ENCODE measurements around the gene DNAJC3.

DNA sequence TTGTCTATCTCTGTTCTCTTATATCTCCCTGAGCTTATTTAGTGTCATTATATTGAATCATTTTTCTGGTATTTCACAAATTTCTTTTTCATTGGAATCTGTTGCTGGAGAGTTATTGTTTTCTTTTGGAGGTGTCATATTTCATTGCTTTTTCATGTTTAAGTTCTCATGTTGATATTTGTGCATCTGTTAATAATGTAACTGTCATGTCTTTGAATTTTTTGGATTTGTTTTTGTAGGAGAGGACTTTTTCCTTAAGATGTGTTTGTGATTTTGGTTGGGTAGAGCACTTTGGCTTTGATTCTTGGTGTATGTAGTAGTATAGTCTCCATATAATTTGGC lies 64.0 kb downstream of the DNAJC3 start:
- TF ChIP-seq, protein P1, sequence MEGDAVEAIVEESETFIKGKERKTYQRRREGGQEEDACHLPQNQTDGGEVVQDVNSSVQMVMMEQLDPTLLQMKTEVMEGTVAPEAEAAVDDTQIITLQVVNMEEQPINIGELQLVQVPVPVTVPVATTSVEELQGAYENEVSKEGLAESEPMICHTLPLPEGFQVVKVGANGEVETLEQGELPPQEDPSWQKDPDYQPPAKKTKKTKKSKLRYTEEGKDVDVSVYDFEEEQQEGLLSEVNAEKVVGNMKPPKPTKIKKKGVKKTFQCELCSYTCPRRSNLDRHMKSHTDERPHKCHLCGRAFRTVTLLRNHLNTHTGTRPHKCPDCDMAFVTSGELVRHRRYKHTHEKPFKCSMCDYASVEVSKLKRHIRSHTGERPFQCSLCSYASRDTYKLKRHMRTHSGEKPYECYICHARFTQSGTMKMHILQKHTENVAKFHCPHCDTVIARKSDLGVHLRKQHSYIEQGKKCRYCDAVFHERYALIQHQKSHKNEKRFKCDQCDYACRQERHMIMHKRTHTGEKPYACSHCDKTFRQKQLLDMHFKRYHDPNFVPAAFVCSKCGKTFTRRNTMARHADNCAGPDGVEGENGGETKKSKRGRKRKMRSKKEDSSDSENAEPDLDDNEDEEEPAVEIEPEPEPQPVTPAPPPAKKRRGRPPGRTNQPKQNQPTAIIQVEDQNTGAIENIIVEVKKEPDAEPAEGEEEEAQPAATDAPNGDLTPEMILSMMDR (IDR thresholded peaks at IDR 0.05): no peak
- TF ChIP-seq EP300 (IDR thresholded peaks at IDR 0.05): no peak
- TF ChIP-seq POLR2A (IDR thresholded peaks at IDR 0.05): no peak
